Body of pancreas (tissue), 4 donors: ENCODE measurements around the gene TSPAN4. TPM values are rescaled to one million over a fixed set of nuclear protein-coding genes. Genes with fewer than 3 reads are reported as not detected.

Experiments used
- ATAC-seq: fragments of 150-250 bp; one replicate; pipeline ENCODE4 v1.9.1; 2016
- DNase-seq, 4 donors: peaks; one replicate each; pipeline ENCODE4 v3.0.0-alpha.2; 2019
- H3K27ac ChIP-seq, 4 donors: fragments of 200-600 bp; sonication (generic); 1 replicate in 3 of 4; 2 replicates in 1 of 4; pipeline versions ENCODE4 v1.5.1 to v1.6.1; 2016 to 2019; ENCODE audit warnings: mild to moderate bottlenecking in 1 of 4, mixed read lengths in 1 of 4, moderate library complexity in 1 of 4
- H3K27me3 ChIP-seq, 2 donors: fragments of 200-600 bp; sonication (generic); one replicate each; pipeline ENCODE4 v1.6.0; 2016; ENCODE audit warnings: mild to moderate bottlenecking in 1 of 2
- H3K36me3 ChIP-seq, 2 donors: fragments of 200-600 bp; sonication (generic); replicated peaks in 1 of 2; 2 replicates each; pipeline ENCODE4 v1.5.1; 2016; ENCODE audit warnings: low read depth in 2 of 2; ENCODE audit not compliant: insufficient read depth in 1 of 2
- H3K4me1 ChIP-seq: fragments of 200-600 bp; sonication (generic); one replicate; pipeline ENCODE4 v1.6.0; 2016
- H3K4me3 ChIP-seq, 2 donors: fragments of 200-600 bp; sonication (generic); 1 replicate in 1 of 2; 2 replicates in 1 of 2; pipeline ENCODE4 v1.5.1; 2016 to 2019
- H3K9me3 ChIP-seq, 3 donors: fragments of 200-600 bp; sonication (generic); 1 replicate in 2 of 3; 2 replicates in 1 of 3; pipeline ENCODE4 v1.5.1; 2016
- CTCF ChIP-seq, 7 experiments: fragments of 450-650 bp in 4 of 7; fragments of 200-600 bp in 3 of 7; sonication (generic) in 3 of 7; IDR thresholded peaks; one replicate each; pipeline ENCODE4 v1.5.1; 2016 to 2019; ENCODE audit warnings: antibody characterized with exemption in 7 of 7
- POLR2A ChIP-seq, 3 donors: fragments of 450-650 bp; IDR thresholded peaks; one replicate each; pipeline ENCODE4 v1.6.1; 2016; ENCODE audit warnings: antibody characterized with exemption in 3 of 3, mild to moderate bottlenecking in 2 of 3
- WGBS, 2 donors: methylation state at CpG; one replicate each; pipeline ENCODE4 v1.1.5; 2017; 5-methylcytosine and 5-hydroxymethylcytosine counted together
- intact Hi-C: fragments of 100-400 bp; cut with DNase I; formaldehyde crosslinking; loops from one replicate; pipeline ENCODE4 v1.15.1; 2023
- total RNA-seq, 2 donors: library from RNA; depleted of rRNA; stranded (reverse); fragments of >200 nt; gene quantifications; one replicate each; pipeline ENCODE4 v1.1.0, GENCODE V29; 2016

TSPAN4 gene
- total RNA-seq, 2 donors from 2014 or later = 44.9 to 87.7 TPM

GRCh38 chr11:820655-821511 is 21.8 kb upstream of the TSPAN4 start:
- ATAC-seq = peak; percentile 59
- 8 to 19% methylated on average over 4 to 11 of the region's 11 CpGs for WGBS, 2 donors
- peak; percentile 38 to 60 (median 55) for TF ChIP-seq POLR2A (IDR thresholded peaks at IDR 0.05)
- TF ChIP-seq CTCF (IDR thresholded peaks at IDR 0.05) = no peak

DNA sequence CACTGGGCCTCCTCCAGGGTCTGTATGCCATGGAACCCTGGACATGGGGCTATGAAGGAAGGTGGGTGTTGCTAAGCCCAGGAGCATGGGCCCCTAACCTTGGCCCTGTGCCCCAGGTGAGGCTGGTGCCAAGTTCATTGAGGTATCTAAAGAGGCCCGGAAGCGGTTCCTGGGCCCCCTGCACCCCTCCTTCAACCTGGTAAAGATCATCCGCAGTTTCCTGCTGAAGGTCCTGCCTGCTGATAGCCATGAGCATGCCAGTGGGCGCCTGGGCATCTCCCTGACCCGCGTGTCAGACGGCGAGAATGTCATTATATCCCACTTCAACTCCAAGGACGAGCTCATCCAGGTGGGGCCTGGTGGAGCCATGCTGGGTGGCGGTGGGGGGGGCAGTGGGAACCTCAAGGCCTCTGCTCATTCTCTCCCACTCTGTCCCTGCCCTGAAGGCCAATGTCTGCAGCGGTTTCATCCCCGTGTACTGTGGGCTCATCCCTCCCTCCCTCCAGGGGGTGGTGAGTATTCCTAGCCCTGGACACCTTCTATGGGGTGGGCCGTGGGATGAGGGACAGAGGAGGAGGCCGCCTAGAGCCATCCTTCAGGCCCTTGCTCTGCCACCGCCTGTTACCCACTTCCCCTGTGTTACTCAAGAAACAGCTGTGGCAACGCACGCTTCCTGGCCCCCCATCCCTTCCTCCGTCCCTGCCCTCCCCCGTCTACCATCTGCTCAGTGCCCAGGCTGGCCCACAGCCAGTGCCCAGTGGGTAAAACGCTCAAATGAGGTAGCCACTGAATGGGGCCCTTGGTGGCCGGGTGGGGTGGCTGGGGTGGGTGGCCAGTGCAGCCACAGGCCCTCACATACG is 20.9 kb upstream of the TSPAN4 start:
- H3K9me3 ChIP-seq = no peaks in the 10 kb centered on the region
- 13 to 17% methylated on average over 16 to 22 of the region's 22 CpGs for WGBS, 2 donors
- H3K27me3 ChIP-seq = no peaks in the 10 kb centered on the region
- no peak for ATAC-seq
- intact Hi-C loops = no loop called here
- H3K4me1 ChIP-seq = peaks cover 76% of the 10 kb centered on the region
- H3K27ac ChIP-seq = peak overlapping the region; percentile 92 to 100 (median 98)
- peaks cover 0 to 2% of the 10 kb centered on the region in 2 donors for H3K36me3 ChIP-seq
- DNase-seq = peak; percentile 42 to 69 (median 60)
- no peak overlapping the region for H3K4me3 ChIP-seq
- TF ChIP-seq POLR2A (IDR thresholded peaks at IDR 0.05) (no peak), CTCF (IDR thresholded peaks at IDR 0.05) (no peak)

More at GRCh38 chr11:820655-821511, 21.8 kb upstream of the TSPAN4 start:
- DNase-seq = peak; percentile 91 to 97 (median 96)
- H3K4me3 ChIP-seq = peak overlapping the region; percentile 39 to 91
- no peaks in the 10 kb centered on the region for H3K27me3 ChIP-seq
- peaks cover 67% of the 10 kb centered on the region for H3K4me1 ChIP-seq
- H3K27ac ChIP-seq = peak overlapping the region; percentile 92 to 100 (median 98)
- intact Hi-C loops = no loop called here
- H3K36me3 ChIP-seq = peaks cover 0 to 2% of the 10 kb centered on the region in 2 donors
- H3K9me3 ChIP-seq = no peaks in the 10 kb centered on the region

- 38 to 72% methylated on average over 26 to 53 of the region's 53 CpGs for WGBS, 2 donors
- Histone ChIP-seq H3K4me1 (peaks cover 88% of the 10 kb centered on the region), H3K4me3 (no peak overlapping the region), H3K27ac (peak overlapping the region; percentile 92 to 100 (median 95)), H3K9me3 (no peaks in the 10 kb centered on the region), H3K27me3 (no peaks in the 10 kb centered on the region), H3K36me3 (peaks cover 0 to 2% of the 10 kb centered on the region in 2 donors)
- intact Hi-C loops = no loop called here
- ATAC-seq (no peak), DNase-seq (no peak)
- TF ChIP-seq POLR2A (IDR thresholded peaks at IDR 0.05) (no peak), CTCF (IDR thresholded peaks at IDR 0.05) (no peak)
Measured at GRCh38 chr11:823441-824291, 19.0 kb upstream of the TSPAN4 start.

DNA sequence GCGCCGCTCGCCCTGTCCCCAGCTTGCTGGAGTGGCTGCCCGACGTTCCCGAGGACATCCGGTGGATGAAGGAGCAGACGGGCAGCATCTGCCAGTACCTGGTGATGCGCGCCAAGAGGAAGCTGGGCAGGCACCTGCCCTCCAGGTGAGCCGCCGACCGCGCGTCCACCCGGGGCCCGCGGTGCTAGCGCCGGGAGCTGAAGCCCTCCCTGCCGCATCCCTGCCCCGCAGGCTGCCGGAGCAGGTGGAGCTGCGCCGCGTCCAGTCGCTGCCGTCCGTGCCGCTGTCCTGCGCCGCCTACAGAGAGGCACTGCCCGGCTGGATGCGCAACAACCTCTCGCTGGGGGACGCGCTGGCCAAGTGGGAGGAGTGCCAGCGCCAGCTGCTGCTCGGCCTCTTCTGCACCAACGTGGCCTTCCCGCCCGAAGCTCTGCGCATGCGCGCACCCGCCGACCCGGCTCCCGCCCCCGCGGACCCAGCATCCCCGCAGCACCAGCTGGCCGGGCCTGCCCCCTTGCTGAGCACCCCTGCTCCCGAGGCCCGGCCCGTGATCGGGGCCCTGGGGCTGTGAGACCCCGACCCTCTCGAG is 18.3 kb upstream of the TSPAN4 start:
- Histone ChIP-seq H3K4me1 (peaks cover 91% of the 10 kb centered on the region), H3K27me3 (no peaks in the 10 kb centered on the region), H3K9me3 (no peaks in the 10 kb centered on the region), H3K4me3 (no peak overlapping the region), H3K27ac (peak overlapping the region; percentile 92 to 100 (median 95)), H3K36me3 (peaks cover 0 to 2% of the 10 kb centered on the region in 2 donors)
- DNase-seq = peak; percentile 89 to 93 (median 92)
- intact Hi-C loops = no loop called here
- WGBS, 2 donors = 41% methylated on average over 33 of the region's 59 CpGs; no CpG with 5 or more reads in 1 of the 2 donors
- ATAC-seq = peak; percentile 33
- TF ChIP-seq POLR2A (IDR thresholded peaks at IDR 0.05) = peak; percentile 57 to 79 (median 72)
- peak in 1 of 7 experiments; percentile 5 for TF ChIP-seq CTCF (IDR thresholded peaks at IDR 0.05)
